Mesodermal cell (in vitro differentiated cells): Measurements from ENCODE around the gene PROCA1.

Experiments used
- H3K27ac ChIP-seq: 2 replicates; pipeline ENCODE4 v1.7.0; 2013; ENCODE audit warnings: mild to moderate bottlenecking, low read depth, low read length, moderate library complexity; ENCODE audit not compliant: severe bottlenecking
- H3K36me3 ChIP-seq: 2 replicates; pipeline ENCODE4 v1.7.1; 2013; ENCODE audit warnings: mild to moderate bottlenecking, low read length, moderate library complexity; ENCODE audit not compliant: control insufficient read depth, insufficient read depth
- H3K4me1 ChIP-seq: one replicate; pipeline ENCODE4 v1.7.1; 2013; ENCODE audit warnings: mild to moderate bottlenecking, low read length; ENCODE audit not compliant: insufficient read depth, control insufficient read depth, poor library complexity, severe bottlenecking
- H3K4me3 ChIP-seq: 2 replicates; pipeline ENCODE4 v1.7.0; 2013; ENCODE audit warnings: low read length, control low read depth, mild to moderate bottlenecking; ENCODE audit not compliant: insufficient read depth, poor library complexity, severe bottlenecking; ENCODE audit errors: extremely low read depth
- H3K9me3 ChIP-seq: 2 replicates; pipeline ENCODE4 v1.7.1; 2013; ENCODE audit warnings: mild to moderate bottlenecking, low read length, moderate library complexity; ENCODE audit not compliant: control insufficient read depth
- WGBS, 2 experiments: methylation state at CpG; one replicate each; pipeline ENCODE4 v1.1.5; 2013; ENCODE audit warnings: missing lambda C conversion rate in 2 of 2; ENCODE audit not compliant: insufficient coverage in 2 of 2; 5-methylcytosine and 5-hydroxymethylcytosine counted together

Gene PROCA1

GRCh38 chr17:28714281-28714680 is 2.6 kb upstream of the PROCA1 start:
- WGBS, 2 experiments, result 100% methylated on average over 2 of the region's 3 CpGs
- H3K9me3 ChIP-seq, result no peaks in the 10 kb centered on the region
- H3K4me3 ChIP-seq, result no peak overlapping the region
- H3K27ac ChIP-seq, result no peak overlapping the region
- peaks cover 13% of the 10 kb centered on the region for H3K4me1 ChIP-seq
- H3K36me3 ChIP-seq, result peaks cover 32% of the 10 kb centered on the region

GRCh38 chr17:28712705-28713415 is 1.2 kb upstream of the PROCA1 start:
- peaks cover 13% of the 10 kb centered on the region for H3K4me1 ChIP-seq
- WGBS, 2 experiments, result 74 to 76% methylated on average over 3 to 4 of the region's 7 CpGs
- no peaks in the 10 kb centered on the region for H3K9me3 ChIP-seq
- peak overlapping the region; percentile 58 for H3K4me3 ChIP-seq
- peaks cover 36% of the 10 kb centered on the region for H3K36me3 ChIP-seq
- peak overlapping the region; percentile 92 for H3K27ac ChIP-seq

- H3K9me3 ChIP-seq, result no peaks in the 10 kb centered on the region
- peaks cover 36% of the 10 kb centered on the region for H3K36me3 ChIP-seq
- H3K4me3 ChIP-seq, result peak overlapping the region; percentile 58
- H3K4me1 ChIP-seq, result peaks cover 13% of the 10 kb centered on the region
- H3K27ac ChIP-seq, result peak overlapping the region; percentile 92
- 16 to 17% methylated on average over 24 to 26 of the region's 34 CpGs for WGBS, 2 experiments
Measured at GRCh38 chr17:28712032-28712704, 480 bp upstream of the PROCA1 start.

- WGBS, 2 experiments, result 0% methylated on average over 66 to 67 of the region's 74 CpGs
- Histone ChIP-seq H3K4me1 (peaks cover 13% of the 10 kb centered on the region), H3K9me3 (no peaks in the 10 kb centered on the region), H3K4me3 (peak overlapping the region; percentile 58), H3K36me3 (peaks cover 39% of the 10 kb centered on the region), H3K27ac (peak overlapping the region; percentile 92)
Measured at GRCh38 chr17:28710861-28711722, 596 bp downstream of the PROCA1 start.

- 100% methylated on average over 1 of the region's 2 CpGs for WGBS, 2 experiments
Measured at GRCh38 chr17:28707339-28707720, 4.4 kb downstream of the PROCA1 start.

GRCh38 chr17:28706471-28707338 is 5.0 kb downstream of the PROCA1 start:
- peaks cover 46% of the 10 kb centered on the region for H3K36me3 ChIP-seq
- H3K4me3 ChIP-seq, result no peak overlapping the region
- WGBS, 2 experiments, result 29 to 83% methylated on average over 1 to 2 of the region's 7 CpGs
- H3K9me3 ChIP-seq, result no peaks in the 10 kb centered on the region
- no peak overlapping the region for H3K27ac ChIP-seq
- H3K4me1 ChIP-seq, result no peaks in the 10 kb centered on the region

More at GRCh38 chr17:28707339-28707720, 4.4 kb downstream of the PROCA1 start:
- H3K4me3 ChIP-seq, result no peak overlapping the region
- no peak overlapping the region for H3K27ac ChIP-seq
- H3K9me3 ChIP-seq, result no peaks in the 10 kb centered on the region
- H3K4me1 ChIP-seq, result no peaks in the 10 kb centered on the region
- H3K36me3 ChIP-seq, result peaks cover 39% of the 10 kb centered on the region

- Histone ChIP-seq H3K4me1 (no peaks in the 10 kb centered on the region), H3K36me3 (peaks cover 54% of the 10 kb centered on the region), H3K9me3 (no peaks in the 10 kb centered on the region), H3K27ac (peak overlapping the region; percentile 16), H3K4me3 (no peak overlapping the region)
- WGBS, 2 experiments, result 88 to 92% methylated on average over 3 to 8 of the region's 10 CpGs
Measured at GRCh38 chr17:28705728-28706334, 5.9 kb downstream of the PROCA1 start.

GRCh38 chr17:28705074-28705659 is 6.5 kb downstream of the PROCA1 start:
- Histone ChIP-seq H3K36me3 (peaks cover 61% of the 10 kb centered on the region), H3K4me3 (no peak overlapping the region), H3K4me1 (no peaks in the 10 kb centered on the region), H3K9me3 (no peaks in the 10 kb centered on the region), H3K27ac (peak overlapping the region; percentile 16)
- 80 to 87% methylated on average over 4 to 5 of the region's 5 CpGs for WGBS, 2 experiments

- Histone ChIP-seq H3K4me3 (no peak overlapping the region), H3K27ac (no peak overlapping the region), H3K36me3 (peaks cover 63% of the 10 kb centered on the region), H3K9me3 (no peaks in the 10 kb centered on the region), H3K4me1 (no peaks in the 10 kb centered on the region)
- WGBS, 2 experiments, result 92 to 94% methylated on average over 12 to 13 of the region's 14 CpGs
Measured at GRCh38 chr17:28704219-28704858, 7.3 kb downstream of the PROCA1 start.
